Subcutaneous adipose tissue (tissue), 4 donors: ENCODE results near the gene RINT1. TPM values are rescaled to one million over a fixed set of nuclear protein-coding genes. Genes with fewer than 3 reads are reported as not detected.

Experiments
- CTCF ChIP-seq: fragments of 450-650 bp; IDR thresholded peaks from one replicate; pipeline ENCODE4 v1.5.1; 2016; ENCODE audit warnings: low read depth, mild to moderate bottlenecking, control low read depth, antibody characterized with exemption, moderate library complexity
- total RNA-seq, 4 donors: library from RNA; depleted of rRNA; stranded (reverse); fragments of >200 nt; gene quantifications; one replicate each; pipeline ENCODE4 v1.1.0, GENCODE V29; 2016

Gene RINT1
- total RNA-seq, 4 donors from 2014 or later = 13.9 to 21.7 (median 18.6) TPM

GRCh38 chr7:105524840-105525239 is 7.2 kb upstream of the RINT1 start:
- no peak for TF ChIP-seq CTCF

GRCh38 chr7:105530126-105530525 is 1.9 kb upstream of the RINT1 start:
- TF ChIP-seq CTCF = no peak

GRCh38 chr7:105530546-105530945 is 1.5 kb upstream of the RINT1 start:
- no peak for TF ChIP-seq CTCF

DNA sequence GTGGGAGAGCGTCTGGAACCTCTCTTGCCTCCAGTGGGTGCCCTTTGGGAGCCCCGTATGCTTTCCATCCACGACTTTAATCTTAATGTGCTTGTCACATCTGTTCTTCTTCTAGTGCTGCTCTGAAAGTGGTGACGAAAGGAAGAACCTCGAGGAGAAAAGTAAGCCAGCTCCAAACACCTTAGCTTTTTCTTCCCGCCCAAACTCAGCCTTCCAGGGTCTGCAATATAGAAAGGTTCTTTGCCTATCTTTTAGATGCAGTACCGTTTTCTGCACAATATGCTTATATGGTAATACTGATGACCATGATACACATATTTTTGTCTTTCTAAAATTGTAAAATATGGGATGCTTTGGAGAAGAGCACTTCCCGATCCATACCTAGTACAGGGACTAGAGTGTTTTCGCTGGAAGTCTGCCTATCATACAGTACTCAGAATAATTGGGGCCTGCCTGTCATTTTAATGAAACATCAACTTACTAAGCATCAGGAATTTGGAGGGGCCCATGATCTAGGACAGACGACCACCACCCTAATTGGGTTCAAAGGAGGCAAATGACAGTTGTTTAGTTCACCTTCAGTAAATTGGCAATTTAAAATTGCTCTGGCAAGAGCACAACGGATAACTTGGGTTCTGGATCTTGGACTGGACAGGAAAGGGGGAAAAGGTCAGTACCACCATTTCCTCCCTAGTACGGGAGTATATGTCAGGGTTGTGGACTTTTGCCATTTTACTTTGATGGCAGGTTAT is 884 bp downstream of the RINT1 start:
- TF ChIP-seq CTCF = no peak

- TF ChIP-seq CTCF = no peak
Observed at GRCh38 chr7:105538339-105538738, 6.3 kb downstream of the RINT1 start.

GRCh38 chr7:105559926-105560325 is 27.9 kb downstream of the RINT1 start:
- no peak for TF ChIP-seq CTCF

- no peak for TF ChIP-seq CTCF
Observed at GRCh38 chr7:105565190-105565589, 33.2 kb downstream of the RINT1 start.
